Suprapubic skin (tissue), 4 donors: ENCODE results near the gene CISH. TPM values are rescaled to one million over a fixed set of nuclear protein-coding genes. Genes with fewer than 3 reads are reported as not detected.
A peak's percentile ranks its signal among the peaks of the same experiment; 100 is the strongest.

ENCODE experiments used
- DNase-seq, 2 donors: peaks; one replicate each; pipeline ENCODE4 v3.0.0-alpha.2; 2019; ENCODE audit warnings: low spot score in 2 of 2
- H3K27ac ChIP-seq: fragments of 200-600 bp; sonication (generic); one replicate; pipeline ENCODE4 v1.5.1; 2019
- H3K27me3 ChIP-seq: fragments of 200-600 bp; sonication (generic); one replicate; pipeline ENCODE4 v1.5.1; 2019
- H3K36me3 ChIP-seq: fragments of 200-600 bp; sonication (generic); one replicate; pipeline ENCODE4 v1.5.1; 2019
- H3K4me1 ChIP-seq: fragments of 200-600 bp; sonication (generic); one replicate; pipeline ENCODE4 v1.5.1; 2019
- H3K4me3 ChIP-seq: fragments of 200-600 bp; sonication (generic); one replicate; pipeline ENCODE4 v1.5.1; 2019; ENCODE audit warnings: mild to moderate bottlenecking
- H3K9me3 ChIP-seq: fragments of 200-600 bp; sonication (generic); one replicate; pipeline ENCODE4 v1.5.1; 2019
- CTCF ChIP-seq, 2 donors: fragments of 200-600 bp in 1 of 2; fragments of 450-650 bp in 1 of 2; sonication (generic) in 1 of 2; IDR thresholded peaks; one replicate each; pipeline ENCODE4 v1.5.1; 2016 to 2019; ENCODE audit warnings: antibody characterized with exemption in 2 of 2, mild to moderate bottlenecking in 1 of 2, moderate library complexity in 1 of 2
- EP300 ChIP-seq: sonication (generic); formaldehyde crosslinking; IDR thresholded peaks from one replicate; pipeline ENCODE4 v1.6.1; 2017; ENCODE audit warnings: antibody characterized with exemption
- POLR2A ChIP-seq, 2 donors: fragments of 450-650 bp; IDR thresholded peaks; one replicate each; pipeline ENCODE4 v1.6.1; 2017; ENCODE audit warnings: antibody characterized with exemption in 2 of 2, mild to moderate bottlenecking in 2 of 2, moderate library complexity in 2 of 2
- POLR2AphosphoS5 ChIP-seq, 3 donors: sonication (generic); formaldehyde crosslinking; IDR thresholded peaks; one replicate each; pipeline ENCODE4 v1.6.1; 2017; ENCODE audit warnings: antibody characterized with exemption in 3 of 3
- WGBS: methylation state at CpG from one replicate; pipeline ENCODE4 v1.1.5; 2018; 5-methylcytosine and 5-hydroxymethylcytosine counted together
- total RNA-seq, 4 donors: library from RNA; depleted of rRNA; stranded (reverse); fragments of >200 nt; gene quantifications; one replicate each; pipeline ENCODE4 v1.1.0, GENCODE V29; 2016

CISH gene
- total RNA-seq, 4 donors from 2014 or later, result 12.8 to 20.5 (median 14.7) TPM

DNA sequence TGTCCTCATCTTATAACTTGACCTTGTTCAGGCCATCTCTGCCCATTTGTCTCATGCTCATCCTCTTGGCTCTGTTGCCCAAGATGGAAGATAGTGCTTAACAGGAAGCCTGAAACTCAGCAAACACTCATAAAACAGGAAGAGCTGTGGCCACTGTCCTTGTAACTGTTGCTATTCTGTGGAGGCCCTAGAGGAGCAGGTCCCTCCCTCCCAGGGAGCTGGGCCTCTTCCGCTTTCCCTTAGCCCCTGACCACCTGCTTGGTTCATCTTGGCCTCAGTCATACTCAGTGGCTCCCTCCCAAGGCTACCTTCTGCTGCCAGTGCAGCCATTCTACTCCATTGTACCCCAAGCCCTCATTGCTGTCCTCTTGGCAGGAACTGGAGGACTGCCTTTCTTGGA, 8.8 kb upstream of the CISH start:
- TF ChIP-seq CTCF (IDR thresholded peaks at IDR 0.05) (no peak), POLR2AphosphoS5 (IDR thresholded peaks at IDR 0.05) (no peak), POLR2A (IDR thresholded peaks at IDR 0.05) (no peak), EP300 (no peak)
- 78% methylated on average over 1 of the region's 1 CpG for WGBS
- Histone ChIP-seq H3K4me1 (peaks cover 77% of the 10 kb centered on the region), H3K36me3 (no peaks in the 10 kb centered on the region), H3K9me3 (no peaks in the 10 kb centered on the region), H3K27ac (no peak overlapping the region), H3K4me3 (no peak overlapping the region), H3K27me3 (no peaks in the 10 kb centered on the region)
- DNase-seq, result no peak

DNA sequence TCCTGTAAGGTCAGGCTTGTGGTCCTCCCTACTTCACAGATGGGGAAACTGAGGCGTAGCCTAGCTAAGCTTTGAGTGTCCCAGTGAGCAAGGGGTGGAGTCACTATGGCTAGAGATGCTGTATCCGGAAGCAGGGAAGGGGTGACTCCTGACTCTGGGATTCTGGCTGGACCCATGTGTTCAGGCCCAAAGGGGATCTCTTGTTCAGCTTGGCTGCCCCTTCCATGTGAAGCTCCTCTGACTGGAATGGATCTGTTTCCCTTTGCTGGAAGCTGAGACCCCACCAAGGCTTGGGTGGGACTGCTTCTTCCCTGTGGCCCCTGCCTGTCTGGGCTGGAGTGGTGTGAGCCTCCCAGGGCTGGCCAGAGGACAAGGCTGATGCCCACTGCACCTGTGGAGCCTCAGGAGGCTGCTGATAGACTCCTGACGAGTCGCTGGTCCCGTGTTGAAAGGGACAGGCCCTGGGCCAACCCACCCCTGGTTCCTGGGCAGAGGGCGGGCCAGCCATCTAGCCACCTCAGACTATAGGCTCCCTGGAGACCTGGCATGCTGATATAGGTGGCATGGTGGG, 6.4 kb upstream of the CISH start:
- Histone ChIP-seq H3K4me3 (peak overlapping the region; percentile 79), H3K4me1 (peaks cover 64% of the 10 kb centered on the region), H3K27me3 (no peaks in the 10 kb centered on the region), H3K27ac (peak overlapping the region; percentile 88), H3K9me3 (no peaks in the 10 kb centered on the region), H3K36me3 (no peaks in the 10 kb centered on the region)
- WGBS, result 47% methylated on average over 4 of the region's 6 CpGs
- TF ChIP-seq EP300 (no peak), POLR2A (IDR thresholded peaks at IDR 0.05) (no peak), CTCF (IDR thresholded peaks at IDR 0.05) (no peak)
- no peak for DNase-seq

DNA sequence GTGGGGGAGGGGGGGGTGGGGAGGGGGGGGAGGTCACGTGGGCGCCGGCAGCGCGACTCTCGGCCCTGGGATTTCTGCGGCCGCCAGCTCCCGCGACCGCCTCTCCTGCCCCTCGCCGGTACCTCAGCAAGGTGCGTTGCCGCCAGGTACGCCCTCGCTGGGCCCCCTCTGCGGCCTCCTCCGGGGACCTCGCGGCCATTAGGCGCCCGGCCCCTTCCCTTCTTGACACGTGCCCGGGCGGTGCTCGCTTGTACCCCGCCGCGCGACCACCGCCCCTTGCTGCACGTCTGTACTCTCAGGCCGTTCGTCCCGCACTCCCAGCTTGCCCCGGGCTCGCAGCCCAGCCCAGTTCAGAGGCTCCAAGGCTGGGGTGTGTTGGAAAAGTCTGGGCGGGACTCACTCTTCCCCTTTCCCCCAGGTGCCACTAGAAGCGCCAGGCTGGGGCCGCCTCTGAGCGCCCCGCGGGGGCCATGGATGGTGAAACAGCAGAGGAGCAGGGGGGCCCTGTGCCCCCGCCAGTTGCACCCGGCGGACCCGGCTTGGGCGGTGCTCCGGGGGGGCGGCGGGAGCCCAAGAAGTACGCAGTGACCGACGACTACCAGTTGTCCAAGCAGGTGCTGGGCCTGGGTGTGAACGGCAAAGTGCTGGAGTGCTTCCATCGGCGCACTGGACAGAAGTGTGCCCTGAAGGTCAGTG, 5.7 kb upstream of the CISH start, which contains the start of gene MAPKAPK3:
Gene MAPKAPK3, plus strand, starts transcription at position 56 of the 696 bp plus-strand sequence. Its CDS starts 415 bp downstream, at position 471.
- Histone ChIP-seq H3K36me3 (no peaks in the 10 kb centered on the region), H3K27me3 (no peaks in the 10 kb centered on the region), H3K4me1 (peaks cover 64% of the 10 kb centered on the region), H3K4me3 (peak within 1 kb of the TSS; percentile 79), H3K9me3 (no peaks in the 10 kb centered on the region), H3K27ac (peak within 1 kb of the TSS; percentile 88)
- WGBS, result 0% methylated on average over 8 of the region's 58 CpGs
- no peak for TF ChIP-seq POLR2A (IDR thresholded peaks at IDR 0.05)
- TF ChIP-seq EP300, result no peak
- TF ChIP-seq POLR2AphosphoS5 (IDR thresholded peaks at IDR 0.05), result peak in 1 of 3 donors; percentile 12
- DNase-seq, result peak in 1 of 2 donors; percentile 84

DNA sequence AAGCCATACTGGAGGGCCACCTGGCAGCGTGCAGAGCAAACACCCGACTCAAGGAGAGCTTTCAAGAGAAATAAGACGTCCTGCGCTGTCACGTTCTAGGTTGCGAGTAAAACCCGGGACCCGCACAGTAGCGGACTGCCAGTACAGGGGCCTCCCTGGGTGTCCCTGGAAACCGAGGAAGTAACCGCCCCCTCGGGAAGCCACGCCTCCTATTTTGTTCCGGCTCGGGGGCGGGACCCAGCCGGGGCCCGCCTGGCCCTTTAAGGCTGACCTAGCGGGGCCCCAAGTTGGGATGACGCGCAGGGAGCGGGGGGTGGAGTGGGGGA, 5.2 kb upstream of the CISH start:
- H3K4me3 ChIP-seq, result peak overlapping the region; percentile 79
- H3K9me3 ChIP-seq, result no peaks in the 10 kb centered on the region
- H3K27me3 ChIP-seq, result no peaks in the 10 kb centered on the region
- H3K4me1 ChIP-seq, result peaks cover 61% of the 10 kb centered on the region
- TF ChIP-seq POLR2A (IDR thresholded peaks at IDR 0.05), result no peak
- no peak for TF ChIP-seq EP300
- no peak for TF ChIP-seq POLR2AphosphoS5 (IDR thresholded peaks at IDR 0.05)
- TF ChIP-seq CTCF (IDR thresholded peaks at IDR 0.05), result no peak
- 3% methylated on average over 9 of the region's 22 CpGs for WGBS
- peak; percentile 97 for DNase-seq
- H3K36me3 ChIP-seq, result no peaks in the 10 kb centered on the region
- H3K27ac ChIP-seq, result peak overlapping the region; percentile 88

DNA sequence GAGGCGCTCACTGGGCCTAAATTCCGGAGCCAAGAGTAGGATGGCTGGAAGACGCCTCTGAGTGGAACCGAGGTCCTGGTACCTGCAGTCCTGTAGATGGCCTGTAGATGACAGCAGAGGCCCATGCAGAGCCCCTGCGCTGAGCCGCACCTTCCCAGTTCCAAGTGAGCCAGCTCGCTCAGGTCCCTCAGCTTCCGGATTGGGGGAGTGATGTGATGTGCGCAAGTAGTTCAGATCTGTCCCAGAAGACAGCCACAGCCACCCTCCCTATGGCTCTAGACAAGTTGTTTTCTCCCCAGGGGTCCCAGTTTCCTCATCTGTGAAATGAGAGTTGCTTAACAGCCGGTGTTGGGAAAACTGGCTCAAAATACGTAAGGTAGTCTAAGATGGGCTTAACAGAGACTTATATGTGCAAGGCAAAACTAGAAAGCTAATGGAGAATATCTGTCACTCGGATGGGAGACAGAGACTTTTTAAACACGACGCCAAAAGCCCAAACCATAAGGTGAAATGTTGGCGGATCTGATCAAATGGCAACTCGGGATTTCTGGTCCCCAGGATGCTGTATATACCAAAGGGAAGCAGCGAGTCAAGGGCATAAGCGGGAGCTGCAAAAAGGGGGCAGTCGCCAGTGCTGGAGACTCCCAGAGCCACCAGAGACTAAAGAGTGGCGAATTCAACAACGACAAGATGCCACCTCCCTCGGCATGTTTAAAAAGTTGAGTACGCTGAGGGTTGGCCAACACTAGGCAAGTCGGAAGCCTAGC, 4.6 kb upstream of the CISH start:
- WGBS, result 2% methylated on average over 18 of the region's 24 CpGs
- TF ChIP-seq EP300 (no peak), POLR2AphosphoS5 (IDR thresholded peaks at IDR 0.05) (no peak), POLR2A (IDR thresholded peaks at IDR 0.05) (no peak), CTCF (IDR thresholded peaks at IDR 0.05) (peak; percentile 97 to 98)
- peak overlapping the region; percentile 88 for H3K27ac ChIP-seq
- DNase-seq, result peak; percentile 90 to 92
- no peaks in the 10 kb centered on the region for H3K9me3 ChIP-seq
- H3K4me3 ChIP-seq, result peak overlapping the region; percentile 79
- no peaks in the 10 kb centered on the region for H3K36me3 ChIP-seq
- H3K4me1 ChIP-seq, result peaks cover 63% of the 10 kb centered on the region
- H3K27me3 ChIP-seq, result no peaks in the 10 kb centered on the region
